Fibroblast of the conjunctiva (primary cell): ENCODE measurements around the gene TMEM258.

Source experiments
- DNase-seq: peaks from one replicate; pipeline ENCODE4 v3.0.0-alpha.2; 2010; ENCODE audit warnings: low read depth

Gene TMEM258

GRCh38 chr11:61739966-61740365 lies 52.4 kb downstream of the TMEM258 start:
- no peak for DNase-seq

DNA sequence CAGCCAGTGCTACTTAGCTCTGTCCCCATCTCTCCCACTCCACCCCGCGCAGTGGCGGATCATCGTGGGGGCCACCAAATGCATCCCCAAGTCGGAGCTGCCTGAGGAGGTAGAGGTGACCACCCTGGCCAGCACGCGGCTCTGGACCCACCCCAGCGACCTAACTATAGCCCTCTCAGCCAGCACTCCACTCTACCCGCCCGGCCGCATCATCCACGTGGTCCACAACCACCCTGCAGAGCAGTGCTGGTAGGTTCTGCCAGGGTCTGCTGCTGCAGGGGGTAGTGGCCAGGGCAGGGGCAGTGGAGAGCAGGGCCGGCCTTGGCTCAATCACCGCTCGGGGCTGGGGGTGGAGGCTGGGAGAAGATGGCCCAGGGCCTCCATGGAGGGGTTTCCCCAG lies 53.0 kb downstream of the TMEM258 start:
- DNase-seq: no peak
